22Rv1 (cell line): ENCODE measurements around the gene QSOX1.
A peak's percentile ranks its signal among the peaks of the same experiment; 100 is the strongest.

ENCODE experiments used
- H3K27ac ChIP-seq: fragments of 450-650 bp; 2 replicates; pipeline ENCODE4 v1.5.1; 2017
- CTCF ChIP-seq: fragments of 450-650 bp; IDR thresholded peaks from 2 replicates; pipeline ENCODE4 v1.5.1; 2017; ENCODE audit warnings: mild to moderate bottlenecking
- ZFX ChIP-seq: fragments of 450-650 bp; IDR thresholded peaks from 2 replicates; pipeline ENCODE4 v1.6.1; 2017; ENCODE audit warnings: antibody characterized with exemption, borderline replicate concordance

QSOX1 gene

GRCh38 chr1:180154325-180155181 is at the start of gene QSOX1:
QSOX1 (plus strand) TSS chr1:180154869; CDS start chr1:180154908, 39 bp downstream.
- TF ChIP-seq ZFX (no peak), CTCF (0 out of 2 replicates have a peak, but pooled peaks have one; percentile 12)
- peak within 1 kb of the TSS; percentile 61 for H3K27ac ChIP-seq

- no peak overlapping the region for H3K27ac ChIP-seq
- TF ChIP-seq CTCF (no peak), ZFX (no peak)
These were observed 42.6 kb upstream of the QSOX1 start for GRCh38 chr1:180112091-180112490.

GRCh38 chr1:180112984-180113647 is 41.6 kb upstream of the QSOX1 start:
- TF ChIP-seq CTCF: no peak
- no peak for TF ChIP-seq ZFX
- H3K27ac ChIP-seq: no peak overlapping the region

- TF ChIP-seq ZFX: no peak
- H3K27ac ChIP-seq: peak overlapping the region; percentile 58
These were observed 40.2 kb upstream of the QSOX1 start for GRCh38 chr1:180114396-180114945.

- no peak for TF ChIP-seq ZFX
- TF ChIP-seq CTCF: no peak
- H3K27ac ChIP-seq: no peak overlapping the region
These were observed 37.5 kb upstream of the QSOX1 start for GRCh38 chr1:180116964-180117763.

GRCh38 chr1:180117764-180118116 is 36.9 kb upstream of the QSOX1 start:
- no peak for TF ChIP-seq ZFX
- no peak for TF ChIP-seq CTCF
- no peak overlapping the region for H3K27ac ChIP-seq

GRCh38 chr1:180119837-180120236 is 34.8 kb upstream of the QSOX1 start:
- no peak overlapping the region for H3K27ac ChIP-seq
- TF ChIP-seq CTCF (no peak), ZFX (no peak)
